Measurements from ENCODE around the gene SPAG7.

Gene SPAG7

DNA sequence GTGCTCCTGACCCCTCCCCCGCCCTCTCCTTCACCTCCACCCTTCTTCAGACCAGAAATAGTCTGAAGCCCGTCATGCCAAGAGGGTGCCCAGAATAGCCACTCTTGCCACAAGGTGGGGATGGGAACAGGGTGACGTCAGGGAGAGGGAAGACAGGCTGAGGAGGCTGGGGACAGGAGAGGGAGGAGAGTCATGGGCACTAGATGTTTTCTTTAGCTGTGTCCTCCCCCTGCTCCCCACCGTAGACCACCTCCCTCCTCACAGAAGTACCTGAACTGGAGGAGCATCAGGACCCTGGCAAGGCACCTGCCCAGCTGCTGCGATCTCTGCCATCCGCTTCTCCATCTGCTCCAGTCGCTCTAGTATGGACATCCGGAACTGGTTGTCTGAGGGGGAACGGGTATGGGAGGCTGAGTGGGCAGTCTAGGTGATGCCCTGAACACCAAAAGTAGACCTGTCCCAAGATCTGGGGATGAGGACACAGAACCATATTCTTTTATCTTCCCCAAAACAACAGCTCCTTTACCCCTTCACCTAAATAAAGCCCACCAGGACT is 6.6 kb upstream of the SPAG7 start:
- no peak for DNase-seq

DNA sequence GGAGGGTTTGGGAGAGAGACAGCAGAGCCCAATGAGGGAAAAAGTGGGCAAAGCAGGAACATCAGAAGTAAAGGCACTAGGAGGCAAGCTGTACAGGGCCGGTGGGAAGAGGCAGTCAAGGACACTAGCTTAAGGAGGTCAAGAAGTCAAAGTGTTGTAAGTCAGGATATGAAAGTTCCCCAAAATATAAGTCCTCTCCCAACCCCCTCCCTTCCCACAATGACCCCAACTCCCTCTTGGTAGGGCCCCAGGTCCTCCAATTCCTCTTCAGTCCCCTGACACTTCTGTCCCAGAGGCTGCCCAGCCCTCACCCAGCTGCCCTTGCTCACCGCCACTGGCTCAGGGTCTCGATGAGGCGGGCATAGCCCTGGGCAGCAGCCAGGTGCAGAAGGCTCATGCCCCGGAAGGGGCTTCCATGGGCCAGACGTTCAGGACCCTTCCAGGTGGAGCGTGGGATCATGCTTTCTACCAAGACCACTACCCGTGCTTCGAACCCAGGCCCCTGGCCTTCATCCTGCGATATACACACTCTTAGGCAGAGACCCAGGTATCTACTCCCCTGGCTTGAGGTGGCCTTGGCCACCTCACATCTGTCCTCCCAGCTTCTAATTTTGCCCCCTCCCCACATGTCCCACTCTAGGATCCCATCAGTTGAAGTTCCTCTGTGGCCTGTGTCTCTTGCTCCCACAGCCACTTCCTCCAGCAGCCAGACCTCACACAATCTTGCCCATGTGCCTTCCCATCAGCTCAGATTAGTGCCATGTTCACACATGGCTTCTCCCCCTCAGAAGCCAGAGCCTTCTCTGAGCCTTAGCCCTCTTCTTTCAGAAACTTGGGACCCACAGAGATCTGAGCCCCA is 5.9 kb upstream of the SPAG7 start:
- no peak for DNase-seq

GRCh38 chr17:4972752-4973151 is 5.1 kb upstream of the SPAG7 start:
- DNase-seq: no peak

GRCh38 chr17:4972322-4972721 is 4.7 kb upstream of the SPAG7 start:
- DNase-seq: no peak

GRCh38 chr17:4971826-4972225 is 4.2 kb upstream of the SPAG7 start:
- no peak for DNase-seq

- no peak for DNase-seq
Measured at GRCh38 chr17:4970273-4970672, 2.7 kb upstream of the SPAG7 start.

DNA sequence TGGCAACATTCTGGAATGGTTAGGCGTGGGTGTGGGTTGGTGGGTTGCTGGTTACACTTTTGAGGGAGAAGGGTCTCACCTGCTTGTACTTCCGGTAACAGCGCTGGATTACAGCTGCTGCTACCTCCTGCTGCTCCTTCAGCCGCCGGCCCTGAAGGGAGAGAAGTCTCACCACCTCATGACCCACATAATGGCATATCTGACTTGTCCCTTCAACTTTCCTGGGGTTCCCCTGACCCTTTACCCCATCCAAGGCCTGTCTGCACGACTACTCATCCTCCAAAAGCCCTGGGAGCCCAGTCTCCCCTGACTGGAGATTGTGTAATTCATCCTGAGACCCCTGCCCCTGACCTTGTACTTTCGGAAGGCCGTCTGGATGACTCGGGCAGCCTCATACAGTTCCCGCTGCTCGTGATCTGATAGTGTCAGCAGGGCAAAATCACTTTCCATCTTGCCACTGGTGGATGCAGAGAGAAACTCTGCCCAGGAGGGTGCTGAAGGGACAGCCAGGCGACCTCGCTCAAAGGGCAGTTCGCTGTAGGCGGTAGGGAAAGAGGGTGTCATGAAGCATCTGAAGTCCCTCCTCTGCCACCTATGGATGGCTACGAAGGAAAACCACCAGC is 2.0 kb upstream of the SPAG7 start:
- no peak for DNase-seq

DNA sequence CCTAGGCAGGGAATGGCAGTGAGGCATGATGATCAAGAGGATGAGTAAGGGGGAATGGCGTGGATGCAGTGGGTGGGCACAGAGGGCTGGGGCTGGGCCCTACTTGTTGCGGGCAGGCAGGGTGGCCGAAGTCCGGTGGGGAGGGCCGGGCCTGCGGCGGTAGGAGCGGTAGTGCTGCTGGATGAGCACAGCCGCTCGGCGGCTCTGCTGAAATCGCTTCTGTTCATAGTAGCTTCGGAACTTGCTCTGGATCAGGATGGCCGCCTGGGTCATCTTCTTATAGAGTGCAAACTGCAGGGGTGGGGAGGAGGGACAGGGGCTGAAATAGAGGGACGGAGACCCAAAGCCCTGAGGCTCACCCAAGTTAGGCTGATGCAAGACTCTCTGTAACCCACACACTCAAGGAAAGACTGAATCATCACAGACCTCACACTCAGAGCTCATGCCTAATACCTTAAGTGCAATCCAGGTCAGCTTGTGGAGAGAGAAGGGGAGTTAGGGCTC is 1.5 kb upstream of the SPAG7 start:
- DNase-seq: no peak

GRCh38 chr17:4968486-4969046 is 949 bp upstream of the SPAG7 start:
- DNase-seq: no peak

GRCh38 chr17:4966844-4967538 is 626 bp downstream of the SPAG7 start:
- peak; percentile 99 for DNase-seq

GRCh38 chr17:4965311-4965986 is 2.2 kb downstream of the SPAG7 start:
- DNase-seq: no peak

GRCh38 chr17:4960279-4960922 is 7.2 kb downstream of the SPAG7 start:
- no peak for DNase-seq

- DNase-seq: no peak
Measured at GRCh38 chr17:4959261-4959965, 8.2 kb downstream of the SPAG7 start.

- no peak for DNase-seq
Measured at GRCh38 chr17:4958102-4958501, 9.5 kb downstream of the SPAG7 start.

DNA sequence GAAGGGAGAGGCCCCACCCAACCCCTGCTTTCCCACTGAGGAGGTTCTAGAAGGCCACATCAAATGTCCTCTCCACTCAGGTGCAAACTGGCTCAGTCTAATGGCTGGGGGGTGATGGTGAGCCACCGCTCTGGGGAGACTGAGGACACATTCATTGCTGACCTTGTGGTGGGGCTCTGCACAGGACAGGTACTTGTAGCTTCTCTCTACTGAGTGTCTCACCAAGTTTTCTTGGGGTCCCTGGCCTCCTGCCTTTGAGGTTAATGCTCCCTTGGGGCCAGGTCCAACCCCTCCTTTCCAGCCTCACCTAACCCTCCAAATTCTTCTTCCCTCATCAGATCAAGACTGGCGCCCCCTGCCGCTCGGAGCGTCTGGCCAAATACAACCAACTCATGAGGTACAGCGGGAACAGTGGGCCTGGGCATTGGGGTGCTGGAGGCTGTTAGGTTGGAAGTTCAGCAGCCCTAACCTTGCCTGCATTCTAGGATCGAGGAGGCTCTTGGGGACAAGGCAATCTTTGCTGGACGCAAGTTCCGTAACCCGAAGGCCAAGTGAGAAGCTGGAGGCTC is 11.0 kb downstream of the SPAG7 start:
- DNase-seq: peak; percentile 57

DNA sequence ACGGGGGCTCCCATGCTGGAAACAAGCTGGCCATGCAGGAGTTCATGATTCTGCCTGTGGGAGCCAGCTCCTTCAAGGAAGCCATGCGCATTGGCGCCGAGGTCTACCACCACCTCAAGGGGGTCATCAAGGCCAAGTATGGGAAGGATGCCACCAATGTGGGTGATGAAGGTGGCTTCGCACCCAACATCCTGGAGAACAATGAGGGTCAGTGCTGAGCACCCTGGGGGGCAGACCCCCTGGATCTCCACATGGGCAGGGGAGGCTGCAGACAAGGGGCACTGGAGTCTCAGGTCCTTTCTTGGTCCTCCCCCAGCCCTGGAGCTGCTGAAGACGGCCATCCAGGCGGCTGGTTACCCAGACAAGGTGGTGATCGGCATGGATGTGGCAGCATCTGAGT is 12.5 kb downstream of the SPAG7 start:
- DNase-seq: no peak

- no peak for DNase-seq
Measured at GRCh38 chr17:4953451-4953961, 14.1 kb downstream of the SPAG7 start.

- no peak for DNase-seq
Measured at GRCh38 chr17:4951486-4951885, 16.1 kb downstream of the SPAG7 start.

- no peak for DNase-seq
Measured at GRCh38 chr17:4950746-4951204, 16.8 kb downstream of the SPAG7 start, which contains the start of gene ENO3. Gene ENO3 (plus strand): TSS chr17:4951119. CDS start chr17:4951830, 711 bp downstream.

DNA sequence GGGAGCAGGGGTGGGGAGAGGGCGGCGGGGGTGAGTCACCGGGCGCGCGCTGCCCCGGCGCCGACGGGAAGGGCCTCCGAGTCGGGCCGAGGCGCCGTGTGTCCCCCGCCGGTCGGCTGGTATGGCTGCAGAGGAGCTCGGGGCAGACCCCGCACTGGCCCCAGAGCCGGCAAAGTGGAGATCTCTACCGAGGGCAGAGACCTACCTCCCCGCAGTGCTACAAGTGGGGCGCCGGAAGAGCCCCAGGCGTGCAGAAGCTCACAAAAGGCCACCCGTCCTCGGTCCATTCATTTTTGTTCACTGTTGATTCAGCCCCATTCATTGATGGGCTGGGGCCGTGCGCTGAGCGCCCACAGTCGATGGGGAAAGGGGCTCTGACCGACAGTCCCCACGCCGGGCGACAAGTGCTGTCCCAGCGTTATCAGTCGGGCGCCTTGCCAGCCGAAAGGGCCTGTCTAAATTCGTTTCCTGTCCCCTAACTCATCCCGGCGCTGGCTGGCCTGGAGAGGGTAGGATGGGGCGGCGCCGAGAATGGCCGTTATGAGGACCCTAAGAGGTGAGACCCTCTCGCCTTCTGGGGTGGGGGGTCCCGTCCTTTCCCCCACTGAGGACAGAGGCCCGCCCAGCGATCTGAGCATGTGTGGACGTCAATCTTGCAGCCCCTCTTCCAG is 17.4 kb downstream of the SPAG7 start:
- no peak for DNase-seq
